Heart left ventricle (tissue), 13 donors: ENCODE data around the gene LTBR.

Source experiments
- CTCF ChIP-seq, 12 donors: fragments of 200-600 bp; sonication (generic) in 4 of 12; IDR thresholded peaks; one replicate each; pipeline versions ENCODE4 v1.5.0 to v1.8.0; 2018 to 2022; ENCODE audit warnings: antibody characterized with exemption in 12 of 12, mild to moderate bottlenecking in 5 of 12
- POLR2A ChIP-seq, 2 donors: fragments of 450-650 bp; IDR thresholded peaks; one replicate each; pipeline ENCODE4 v1.6.1; 2017; ENCODE audit warnings: antibody characterized with exemption in 2 of 2, mild to moderate bottlenecking in 2 of 2, moderate library complexity in 2 of 2
- donor health status: ischemic (EF 13 %, LVEDD 7.1; RV severe dilation, severe dysfunction).
- donor health status: DM: no; HTN: yes; CAD: no.
- donor health status: DM: no; HTN: no; CAD: no.
- donor health status: ischemic (EF 25% LVEDD 6.9; RV normal size, moderate dysfunction).
- donor health status: ischemic (EF 25% LVEDD 5.7; RV mildly dilated, moderate dysfunction).
- donor health status: ischemic (EF 35%, LVEDD 5.7; RV mildly dilated, moderate dysfunction).
- donor health status: nonischemic (EF 11% LVEDD 7.7; RV severe dilation, severe dysfunction).
- donor health status: DM: yes; HTN: yes; CAD: no.
- donor health status: PGD.
- donor health status: ischemic (EF 29% LVEDD 5.4; RV normal size, mild dysfunction).
- donor health status: nonischemic (EF 23%, LVEDD 6.1; RV moderate dilation, normal function).

DNA sequence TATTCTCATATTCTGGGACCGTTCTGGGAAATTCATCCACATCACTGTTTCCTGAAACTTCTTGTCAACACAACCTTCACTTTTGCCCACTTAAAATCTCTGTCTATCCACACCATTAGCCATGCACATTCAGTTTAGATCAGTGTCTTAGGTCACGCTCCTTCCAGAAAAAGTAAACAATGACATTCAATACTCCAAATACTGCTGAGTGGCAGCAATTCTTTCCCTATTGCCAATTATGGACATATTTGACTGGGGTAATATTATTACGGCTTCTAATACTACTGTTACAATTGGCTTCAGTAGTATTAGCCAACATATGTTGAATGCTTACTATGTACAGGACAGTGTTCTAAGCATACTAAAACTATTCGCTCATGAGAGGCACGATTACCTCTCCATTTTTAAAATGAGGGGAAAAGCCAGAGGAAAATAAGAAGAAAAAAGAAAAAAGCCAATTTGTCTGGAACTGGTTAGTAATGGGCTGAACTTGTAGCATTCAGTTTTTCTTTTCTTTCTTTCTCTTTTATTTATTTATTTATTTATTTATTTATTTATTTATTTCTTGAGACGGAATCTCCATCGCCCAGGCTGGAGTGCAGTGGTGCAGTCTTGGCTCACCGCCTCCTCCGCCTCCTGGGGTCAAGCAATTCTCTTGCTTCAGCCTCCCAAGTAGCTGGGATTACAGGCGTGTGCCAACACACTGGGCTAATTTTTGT lies 23.4 kb downstream of the LTBR start:
- TF ChIP-seq CTCF (IDR thresholded peaks at IDR 0.05) (no peak), POLR2A (IDR thresholded peaks at IDR 0.05) (no peak)
